GM12872 (cell line): ENCODE data around the gene SMARCAL1.

Experiments used
- TF ChIP-seq, protein P1 (sequence below): IDR thresholded peaks from 3 replicates; pipeline ENCODE4 v1.5.1; 2011; ENCODE audit warnings: low read depth, mild to moderate bottlenecking, low read length, moderate library complexity; ENCODE audit not compliant: insufficient read depth

Gene SMARCAL1

DNA sequence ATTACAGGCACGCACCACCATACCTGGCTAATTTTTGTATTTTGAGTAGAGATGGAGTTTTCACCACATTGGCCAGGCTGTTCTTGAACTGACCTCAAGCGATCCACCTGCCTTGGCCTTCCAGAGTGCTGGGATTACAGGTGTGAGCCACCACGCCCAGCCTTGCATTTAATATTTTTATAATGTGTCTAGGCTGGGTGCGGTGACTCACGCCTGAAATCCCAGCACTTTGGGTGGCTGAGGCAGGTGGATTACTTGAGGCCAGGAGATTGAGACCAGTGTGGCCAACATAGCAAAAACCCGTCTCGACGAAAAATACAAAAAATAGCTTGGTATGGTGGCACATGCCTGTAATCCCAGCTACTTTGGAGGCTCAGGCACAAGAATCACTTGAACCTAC is 89.6 kb downstream of the SMARCAL1 start:
- TF ChIP-seq, protein P1, sequence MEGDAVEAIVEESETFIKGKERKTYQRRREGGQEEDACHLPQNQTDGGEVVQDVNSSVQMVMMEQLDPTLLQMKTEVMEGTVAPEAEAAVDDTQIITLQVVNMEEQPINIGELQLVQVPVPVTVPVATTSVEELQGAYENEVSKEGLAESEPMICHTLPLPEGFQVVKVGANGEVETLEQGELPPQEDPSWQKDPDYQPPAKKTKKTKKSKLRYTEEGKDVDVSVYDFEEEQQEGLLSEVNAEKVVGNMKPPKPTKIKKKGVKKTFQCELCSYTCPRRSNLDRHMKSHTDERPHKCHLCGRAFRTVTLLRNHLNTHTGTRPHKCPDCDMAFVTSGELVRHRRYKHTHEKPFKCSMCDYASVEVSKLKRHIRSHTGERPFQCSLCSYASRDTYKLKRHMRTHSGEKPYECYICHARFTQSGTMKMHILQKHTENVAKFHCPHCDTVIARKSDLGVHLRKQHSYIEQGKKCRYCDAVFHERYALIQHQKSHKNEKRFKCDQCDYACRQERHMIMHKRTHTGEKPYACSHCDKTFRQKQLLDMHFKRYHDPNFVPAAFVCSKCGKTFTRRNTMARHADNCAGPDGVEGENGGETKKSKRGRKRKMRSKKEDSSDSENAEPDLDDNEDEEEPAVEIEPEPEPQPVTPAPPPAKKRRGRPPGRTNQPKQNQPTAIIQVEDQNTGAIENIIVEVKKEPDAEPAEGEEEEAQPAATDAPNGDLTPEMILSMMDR = no peak

DNA sequence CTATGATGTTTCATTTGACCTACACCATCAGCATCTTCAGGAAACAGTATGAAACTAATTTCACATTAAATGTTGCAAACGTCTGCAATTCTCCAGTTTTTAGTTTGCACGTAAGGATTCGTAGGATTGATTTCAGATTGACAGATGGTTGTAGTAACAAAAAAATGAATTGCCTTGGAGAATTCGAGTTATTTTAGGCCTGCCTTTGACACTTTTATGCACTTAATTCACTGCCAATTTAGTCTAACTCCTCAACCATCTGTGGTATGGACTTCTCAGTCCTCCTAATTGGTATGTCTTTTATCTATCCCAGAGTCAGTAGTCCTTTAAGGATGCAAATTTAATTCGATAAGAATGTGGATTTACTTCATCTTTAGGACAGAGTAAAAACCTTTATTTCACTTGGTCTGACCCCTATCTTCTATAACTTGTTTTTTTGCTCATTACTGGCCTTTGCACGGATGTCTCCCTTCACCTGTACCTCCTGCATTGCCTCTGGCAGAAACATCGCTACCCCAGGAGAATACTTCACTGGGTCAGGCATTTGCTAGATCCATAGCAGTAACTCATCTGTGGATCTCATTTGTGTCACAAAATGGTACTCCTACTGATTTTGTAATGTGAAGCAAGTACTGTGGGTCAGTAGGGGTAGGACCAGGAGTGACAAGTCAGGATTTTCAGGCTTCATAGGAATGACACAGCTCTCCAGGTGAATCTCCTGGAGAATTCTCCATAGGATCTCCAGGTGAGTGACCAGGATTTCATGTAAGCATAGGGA is 90.3 kb downstream of the SMARCAL1 start:
- TF ChIP-seq, protein P1 = no peak

DNA sequence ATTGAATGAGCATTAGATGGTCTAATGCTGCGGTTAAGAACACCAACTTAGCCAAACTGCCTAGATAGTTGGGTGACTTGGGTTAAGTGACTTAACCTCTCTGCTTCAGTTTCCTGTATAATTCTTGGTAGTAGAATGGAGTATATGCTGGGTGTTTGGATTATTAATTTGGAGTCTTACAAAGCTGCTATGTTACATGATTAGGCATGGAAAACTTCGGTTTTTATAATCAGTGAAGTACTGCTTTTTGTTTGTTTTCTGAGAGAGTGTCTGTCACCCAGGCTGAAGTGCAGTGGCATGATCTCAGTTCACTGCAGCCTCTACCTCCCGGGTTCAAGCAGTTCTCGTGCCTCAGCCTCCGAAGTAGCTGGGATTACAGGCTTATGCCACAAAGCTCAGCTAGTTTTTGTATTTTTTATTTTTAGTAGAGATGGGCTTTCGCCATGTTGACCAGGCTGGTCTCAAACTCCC is 90.9 kb downstream of the SMARCAL1 start:
- TF ChIP-seq, protein P1 = no peak

DNA sequence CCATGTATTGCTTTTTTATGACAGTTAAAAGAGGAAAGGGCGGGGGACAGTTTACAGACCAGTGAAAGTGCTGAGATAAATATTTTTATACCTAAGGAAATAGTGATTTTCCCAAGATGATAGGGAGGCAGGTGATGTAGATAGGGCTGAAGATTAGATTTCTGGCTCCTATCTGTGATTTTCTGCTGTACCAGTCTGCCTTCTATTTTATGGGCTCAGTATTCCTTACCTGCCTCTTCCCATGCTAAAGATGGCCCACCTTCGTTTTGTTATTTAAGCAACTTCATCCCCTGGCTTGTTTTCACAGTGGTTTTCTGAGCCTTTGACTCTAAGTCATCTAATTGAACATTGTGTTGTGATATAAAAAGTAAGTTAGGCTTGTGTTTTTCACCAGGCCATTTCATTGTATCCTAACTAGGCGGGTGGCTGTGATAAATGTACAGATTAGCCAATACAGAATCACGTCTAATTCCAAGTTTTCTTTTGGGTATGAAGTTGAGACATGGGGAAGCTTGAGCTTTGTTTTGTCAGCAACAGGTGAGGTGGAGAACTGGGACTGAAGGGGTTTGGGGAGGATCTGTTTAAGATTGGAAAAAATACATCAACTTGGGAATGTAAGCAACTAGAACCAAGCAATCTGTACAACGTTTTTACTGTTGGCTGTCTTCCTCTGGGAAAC is 91.6 kb downstream of the SMARCAL1 start:
- TF ChIP-seq, protein P1 = no peak

DNA sequence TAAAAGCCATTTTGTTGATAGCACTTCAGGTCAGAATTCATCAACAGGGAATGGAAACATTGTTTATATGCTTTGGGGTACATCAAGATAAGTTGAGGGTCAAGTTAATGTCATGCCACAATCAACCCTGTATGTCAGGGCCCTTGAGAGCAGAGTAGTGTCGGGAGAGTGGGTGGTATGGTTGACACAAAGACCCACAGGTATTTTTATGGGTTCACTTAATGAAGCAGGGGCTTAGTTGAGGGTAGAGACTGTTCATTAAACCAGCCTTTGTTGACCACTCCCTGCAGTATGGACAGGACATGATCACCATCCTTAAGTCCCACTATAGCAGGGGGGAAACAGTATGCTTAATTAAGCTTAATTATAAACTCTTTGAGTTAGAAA is 92.1 kb downstream of the SMARCAL1 start:
- TF ChIP-seq, protein P1 = no peak

DNA sequence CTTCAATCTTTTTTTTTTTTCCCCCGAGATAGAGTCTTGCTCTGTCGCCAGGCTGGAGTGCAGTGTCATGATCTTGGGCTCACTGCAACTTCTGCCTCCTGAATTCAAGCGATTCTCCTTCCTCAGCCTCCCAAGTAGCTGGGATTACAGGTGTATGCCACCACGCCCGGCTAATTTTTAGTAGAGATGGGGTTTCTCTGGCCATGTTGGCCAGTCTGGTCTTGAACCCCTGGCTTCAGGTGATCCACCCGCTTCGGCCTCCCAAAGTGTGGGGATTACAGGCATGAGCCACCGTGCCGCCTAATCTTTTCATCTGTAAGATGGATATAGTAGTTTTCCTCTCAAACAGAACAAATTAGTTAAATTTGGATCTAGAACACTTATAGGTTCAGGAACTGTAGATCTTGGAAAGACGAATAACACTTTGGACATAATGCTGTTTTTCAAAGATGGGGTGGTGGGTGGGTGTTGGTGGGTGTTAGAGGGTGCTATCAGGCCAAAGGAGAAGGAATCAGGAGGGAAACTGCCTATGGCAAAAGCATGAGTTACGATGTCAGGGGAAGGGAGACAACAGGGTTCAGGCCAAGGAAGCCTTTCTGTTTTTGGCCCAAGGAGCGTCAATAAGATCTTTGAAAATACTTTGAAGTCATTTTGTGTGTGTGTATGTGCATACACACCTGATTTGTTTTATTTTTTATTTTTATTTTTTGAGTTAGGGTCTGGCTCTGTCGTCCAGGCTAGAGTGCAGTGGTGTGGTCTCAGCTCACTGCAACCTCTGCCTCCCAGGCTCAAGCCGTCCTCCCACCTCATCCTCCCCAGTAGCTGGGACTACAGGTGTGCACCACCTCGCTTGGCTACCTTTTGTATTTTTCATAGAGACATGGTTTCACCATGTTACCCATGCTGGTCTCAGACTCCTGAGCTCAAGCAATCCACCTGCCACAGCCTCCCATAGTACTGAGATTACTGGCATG is 93.1 kb downstream of the SMARCAL1 start:
- TF ChIP-seq, protein P1 = no peak
